GM10847 (cell line): ENCODE results near the gene PDGFA.

ENCODE experiments used
- POLR2A ChIP-seq: IDR thresholded peaks from 2 replicates; pipeline ENCODE4 v1.6.1; 2011; ENCODE audit not compliant: insufficient read length; ENCODE audit errors: extremely low read depth

Gene PDGFA

DNA sequence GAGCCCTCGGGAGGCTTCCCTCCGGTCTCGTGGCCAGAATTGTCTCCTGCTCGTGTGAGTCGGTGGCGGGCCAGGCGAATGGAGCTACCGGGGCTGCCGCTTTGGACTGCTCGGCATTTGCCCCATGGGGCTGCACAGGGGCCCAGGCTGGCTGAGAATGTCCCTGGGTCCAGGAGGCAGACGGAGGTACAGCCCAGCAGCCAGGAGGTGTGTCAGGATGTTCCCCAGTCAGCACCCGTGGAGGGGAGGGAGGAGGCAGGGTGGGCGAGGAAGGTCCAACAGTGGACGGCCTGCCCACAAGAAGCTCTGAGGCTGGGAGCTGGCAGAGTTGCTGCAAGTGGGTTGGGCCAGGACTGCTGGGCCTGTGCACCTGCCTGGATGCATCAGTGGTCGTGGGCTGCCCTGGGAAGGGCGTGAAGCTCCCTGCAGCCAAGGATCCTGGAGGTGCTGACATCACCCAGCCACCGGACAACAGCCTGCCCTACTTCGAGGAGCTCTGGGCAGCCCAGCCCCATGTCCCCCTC lies 46.4 kb downstream of the PDGFA start:
- TF ChIP-seq POLR2A: no peak

DNA sequence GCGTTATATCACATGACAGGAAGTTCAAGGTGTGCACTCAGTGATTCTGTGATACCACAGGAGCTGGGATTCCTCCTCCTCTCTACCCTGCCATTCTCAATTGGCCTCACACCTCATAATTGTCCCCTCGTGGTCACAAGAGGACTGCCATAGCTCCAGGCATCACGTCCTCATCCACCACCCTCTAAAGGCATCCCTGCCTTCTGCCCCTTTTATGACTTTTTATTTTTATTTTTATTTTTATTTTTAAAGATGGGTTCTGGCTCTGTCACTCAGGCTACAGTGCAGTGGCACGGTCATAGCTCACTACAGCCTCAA lies 47.0 kb downstream of the PDGFA start:
- no peak for TF ChIP-seq POLR2A

DNA sequence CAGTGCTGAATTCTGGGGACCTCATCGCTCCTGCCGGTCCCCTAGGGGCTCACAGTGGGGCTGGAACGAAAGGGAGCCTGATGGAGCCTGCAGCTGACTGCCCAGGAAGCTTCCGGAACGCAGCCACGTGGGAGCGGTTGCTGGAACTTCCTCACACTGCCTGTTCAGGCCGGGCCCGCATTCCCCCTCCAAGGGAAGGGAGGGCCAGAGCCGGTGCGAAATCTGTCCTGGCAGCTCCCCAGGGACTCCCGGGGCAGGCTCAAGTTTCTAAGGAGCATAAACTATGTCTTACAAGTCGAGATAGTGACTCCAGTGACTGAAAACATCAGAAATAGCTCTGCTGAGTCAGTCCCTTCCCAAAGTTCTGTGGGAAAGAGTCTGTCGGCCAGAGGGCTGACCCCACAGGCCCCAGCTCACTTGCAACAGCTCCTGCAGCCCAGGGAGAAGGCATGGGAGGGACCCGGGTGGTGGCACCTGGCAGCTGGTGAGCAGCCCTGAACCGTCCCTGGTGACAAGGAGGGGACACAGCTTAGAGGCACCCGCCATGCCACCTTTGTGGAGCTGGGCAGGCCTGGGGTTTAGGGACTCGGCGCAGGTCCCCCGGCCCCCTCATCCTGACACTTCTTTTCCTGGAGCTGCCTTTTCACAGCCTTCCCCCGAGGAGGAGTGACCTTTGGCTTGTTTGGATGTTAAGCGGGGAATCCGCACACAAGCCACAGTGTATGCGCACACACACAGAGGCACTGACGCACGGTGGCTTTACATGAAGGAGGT lies 47.6 kb downstream of the PDGFA start:
- no peak for TF ChIP-seq POLR2A

DNA sequence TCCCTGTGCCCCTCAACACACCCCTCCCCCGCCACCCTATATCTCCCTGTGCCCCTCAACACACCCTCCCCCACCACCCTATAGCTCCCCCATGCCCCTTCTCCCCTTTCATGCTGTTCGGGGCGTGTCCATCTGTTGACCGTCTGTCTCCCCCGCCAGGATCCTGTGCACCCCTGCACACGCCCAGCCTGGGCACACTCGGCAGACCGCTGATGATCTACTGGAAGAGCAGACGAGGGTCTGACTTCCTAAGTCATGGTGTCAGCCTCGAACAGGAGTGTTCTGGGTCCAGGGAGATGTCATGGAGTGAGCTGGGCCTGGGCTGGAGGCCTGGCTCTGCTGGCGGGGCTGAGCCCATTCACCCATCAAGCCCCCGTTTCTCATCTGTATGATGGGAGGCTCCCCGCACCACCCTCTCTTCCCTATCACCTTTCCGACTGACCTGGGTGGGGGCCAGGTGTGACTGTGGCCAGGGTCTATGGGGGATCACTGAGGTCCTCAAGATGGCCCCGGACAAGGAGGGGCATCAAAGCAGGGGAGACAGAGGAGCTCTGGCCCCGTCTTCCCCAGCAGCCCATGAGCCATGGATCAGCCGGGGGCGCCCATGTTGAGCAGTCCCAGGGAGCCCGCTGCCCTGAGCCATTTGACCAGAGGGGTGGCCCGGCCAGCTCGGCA lies 48.3 kb downstream of the PDGFA start:
- no peak for TF ChIP-seq POLR2A

DNA sequence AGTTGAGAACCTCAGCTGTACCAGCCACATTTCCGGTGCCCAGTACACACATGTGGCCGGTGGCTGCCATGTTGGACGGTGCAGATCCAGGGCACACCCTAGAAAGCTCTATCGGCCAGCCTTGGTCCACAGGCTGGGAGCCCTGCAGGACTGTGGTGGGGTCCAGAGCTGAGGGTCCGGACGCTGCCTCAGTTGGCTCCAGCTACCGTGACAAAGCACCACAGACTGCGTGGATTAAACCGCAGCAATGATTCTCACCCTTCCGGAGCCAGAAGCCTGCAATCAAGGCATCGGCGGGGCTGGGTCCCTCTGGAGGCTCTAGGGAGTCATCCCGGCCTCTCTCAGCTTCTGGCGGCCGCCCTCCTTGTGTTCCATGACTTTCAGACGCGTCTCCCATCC lies 50.1 kb downstream of the PDGFA start:
- TF ChIP-seq POLR2A: no peak

DNA sequence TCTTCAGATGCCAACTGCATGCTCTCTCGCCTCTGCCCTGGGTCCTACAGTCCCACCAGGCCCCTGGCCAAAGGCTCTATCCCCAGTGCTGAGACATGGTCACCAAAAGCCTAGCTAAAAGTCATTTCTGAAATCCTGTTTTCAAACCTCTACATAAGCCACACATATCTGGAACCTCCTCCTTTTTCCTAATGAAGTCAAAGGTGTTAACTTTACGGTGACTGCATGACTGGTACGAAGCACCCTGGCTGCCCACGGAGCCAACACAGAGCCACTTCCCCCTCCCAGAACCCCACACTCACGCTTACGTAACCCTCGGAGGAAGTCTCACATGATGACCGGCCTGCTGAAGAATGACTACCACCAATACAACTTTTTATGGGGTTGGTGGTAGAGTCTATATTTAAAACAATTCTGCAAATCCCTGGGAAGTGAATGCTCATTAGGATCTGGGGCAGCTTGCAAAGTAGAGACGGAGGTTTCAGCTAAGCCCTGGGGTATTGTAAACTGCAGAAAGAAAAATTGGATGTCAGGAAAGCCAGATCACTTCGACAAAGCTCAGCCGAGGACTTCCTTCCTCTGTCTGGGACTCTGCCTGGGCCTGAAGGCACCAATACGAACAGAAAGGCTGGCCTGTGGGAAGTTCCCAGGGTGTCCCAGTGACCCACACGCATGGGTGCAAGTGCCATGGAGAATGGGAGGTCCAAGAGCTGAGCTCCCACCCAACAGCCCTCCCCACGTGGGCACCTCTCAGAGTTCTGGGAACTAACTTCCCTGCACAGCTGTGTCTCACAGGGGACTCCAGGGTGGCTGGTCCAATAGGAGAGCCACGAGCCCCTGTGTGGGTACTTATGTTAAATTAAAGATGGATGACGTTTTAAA lies 50.7 kb downstream of the PDGFA start:
- TF ChIP-seq POLR2A: no peak

DNA sequence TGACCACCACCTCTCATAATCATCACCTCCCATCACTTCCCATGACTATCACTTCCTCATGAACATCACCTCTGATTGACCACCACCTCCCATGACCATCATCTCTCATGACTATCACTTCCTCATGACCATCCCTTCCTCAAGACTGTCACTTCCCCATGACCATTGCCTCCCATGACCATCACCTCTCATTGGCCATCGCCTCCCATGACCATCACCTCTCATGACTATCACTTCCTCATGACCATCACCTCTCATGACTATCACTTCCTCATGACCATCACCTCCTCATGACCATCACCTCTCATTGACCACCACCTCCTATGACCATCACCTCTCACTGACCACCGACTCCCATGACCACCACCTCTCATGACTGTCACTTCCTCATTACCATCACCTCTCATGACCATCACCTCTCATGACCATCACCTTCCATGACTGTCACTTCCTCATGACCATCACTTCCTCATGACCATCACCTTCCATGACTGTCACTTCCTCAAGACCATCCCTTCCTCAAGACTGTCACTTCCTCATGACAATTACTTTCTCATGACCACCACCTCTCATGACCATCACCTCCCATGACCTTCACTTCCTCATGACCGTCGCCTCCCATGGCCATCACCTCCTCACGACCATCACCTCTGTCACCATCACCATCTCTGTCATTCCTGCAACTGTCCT lies 51.6 kb downstream of the PDGFA start:
- TF ChIP-seq POLR2A: no peak

DNA sequence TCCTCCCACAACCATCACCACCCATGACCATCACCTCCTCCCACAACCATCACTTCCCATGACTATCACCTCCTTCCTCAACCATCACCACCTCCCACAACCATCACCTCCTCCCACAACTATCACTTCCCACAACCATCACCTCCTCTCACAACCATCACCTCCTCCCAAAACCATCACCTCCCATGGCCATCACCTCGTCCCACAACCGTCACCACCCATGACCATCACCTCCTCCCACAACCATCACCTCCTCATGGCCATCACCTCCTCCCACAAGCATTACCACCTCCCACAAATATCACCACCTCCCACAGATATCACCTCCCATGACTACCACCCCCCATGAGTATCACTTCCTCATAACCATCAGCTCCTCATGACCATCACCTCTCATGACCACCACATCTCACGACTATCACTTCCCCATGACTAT lies 52.2 kb downstream of the PDGFA start:
- no peak for TF ChIP-seq POLR2A

DNA sequence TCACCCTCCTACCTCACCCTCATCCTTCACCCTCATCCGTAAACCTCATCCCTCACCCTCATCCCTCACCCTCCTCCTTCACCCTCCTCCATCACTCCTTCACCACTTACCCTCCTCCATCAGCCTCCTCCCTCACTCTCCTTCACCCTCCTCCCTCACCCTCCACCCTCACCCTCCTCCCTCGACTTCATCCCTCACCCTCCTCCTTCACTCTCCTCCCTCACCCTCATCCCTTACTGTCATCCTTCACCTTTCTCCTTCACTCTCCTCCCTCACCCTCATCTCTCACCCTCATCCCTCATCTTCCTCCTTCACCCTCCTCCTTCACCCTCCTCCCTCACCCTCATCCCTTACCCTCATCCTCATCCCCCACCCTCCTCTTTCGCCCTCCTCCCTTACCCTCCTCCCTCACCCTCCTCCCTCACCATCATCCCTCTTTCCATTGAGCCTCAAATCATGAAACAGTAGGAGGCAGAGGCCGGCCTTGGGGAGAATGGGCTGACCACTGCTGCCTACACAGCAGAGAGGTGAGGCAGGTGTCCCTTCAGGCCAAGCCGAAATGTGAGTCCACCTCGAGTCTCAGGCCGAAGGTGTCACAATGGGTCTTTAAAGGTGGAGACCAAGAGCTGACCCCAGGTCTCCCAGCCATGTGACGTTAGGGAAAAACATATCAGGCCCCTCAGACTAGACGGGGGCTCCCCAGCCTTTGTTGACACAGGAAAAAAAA lies 53.0 kb downstream of the PDGFA start:
- no peak for TF ChIP-seq POLR2A

DNA sequence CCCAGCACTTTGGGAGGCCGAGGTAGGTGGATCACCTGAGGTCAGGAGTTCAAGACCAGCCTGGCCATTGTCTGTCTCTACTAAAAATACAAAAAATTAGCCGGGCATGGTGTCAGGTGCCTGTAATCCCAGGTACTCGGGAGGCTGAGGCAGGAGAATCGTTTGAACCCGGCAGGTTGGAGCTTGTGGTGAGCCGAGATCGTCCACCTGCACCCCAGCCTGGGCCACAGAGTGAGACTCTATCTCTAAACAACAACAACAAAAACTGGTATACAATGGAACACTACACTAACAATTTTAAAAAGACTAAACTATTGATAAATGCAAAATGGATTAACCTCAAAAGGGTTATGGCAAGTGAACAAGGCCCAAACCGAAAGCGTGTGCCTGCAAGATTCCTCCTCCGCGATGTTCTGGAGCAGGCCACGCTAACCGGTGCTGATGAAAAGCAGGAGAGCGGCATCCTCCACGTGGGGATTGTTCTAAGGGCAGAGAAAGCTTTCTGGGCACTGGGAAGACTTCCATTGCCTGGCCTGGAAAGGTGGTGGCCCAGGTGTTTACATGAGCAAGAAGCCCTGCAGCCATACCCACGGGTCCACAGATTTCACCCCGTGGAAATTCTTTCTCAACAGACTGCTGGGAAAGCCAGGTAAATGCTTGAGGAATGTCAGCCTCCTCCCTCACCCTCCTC lies 53.8 kb downstream of the PDGFA start:
- TF ChIP-seq POLR2A: no peak

DNA sequence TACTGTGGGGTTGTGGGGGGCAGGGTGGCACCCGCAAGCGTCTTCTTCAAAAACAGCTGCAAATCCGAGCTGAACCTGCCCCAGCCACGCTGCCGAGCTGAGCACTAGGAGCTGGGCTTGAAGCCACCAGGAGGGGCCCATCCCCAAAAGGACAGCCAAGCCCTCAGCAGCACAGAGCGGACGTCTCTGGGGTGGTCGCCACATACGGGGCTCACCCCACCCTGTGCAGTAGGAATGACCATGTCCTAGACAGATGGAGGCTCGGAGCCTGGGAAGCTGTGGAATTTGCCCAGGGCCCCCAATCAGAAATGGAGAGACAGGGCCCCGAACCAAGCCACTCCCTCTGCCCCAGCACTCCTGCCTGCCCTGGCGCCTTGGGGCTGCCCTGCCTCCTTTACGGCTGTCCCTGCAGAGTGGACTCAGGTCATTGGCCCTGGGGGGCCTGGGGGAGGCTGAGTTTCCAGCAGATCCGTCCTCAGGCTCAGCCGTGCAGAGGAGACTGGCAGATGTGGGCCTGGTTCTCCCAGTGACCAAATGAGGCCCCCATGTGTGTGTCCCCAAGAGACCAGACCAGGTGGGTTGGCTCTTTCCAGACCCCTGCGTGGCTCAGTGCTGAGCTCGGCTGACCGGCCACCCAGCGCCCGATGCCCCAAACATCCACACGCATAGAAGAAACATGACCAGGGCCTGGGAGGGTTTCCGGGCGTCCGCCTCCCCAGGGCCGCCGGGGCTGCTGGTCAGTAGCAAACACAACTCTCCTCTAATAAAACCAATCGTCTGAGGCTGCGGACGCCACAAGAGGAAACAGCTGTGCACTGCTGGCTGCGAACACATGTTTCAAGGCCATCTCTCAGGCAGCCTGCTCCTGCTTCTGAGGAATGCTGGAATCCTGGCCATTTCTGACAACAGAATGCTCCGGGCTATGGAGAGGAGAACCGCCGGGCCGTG lies 54.9 kb downstream of the PDGFA start:
- TF ChIP-seq POLR2A: no peak

DNA sequence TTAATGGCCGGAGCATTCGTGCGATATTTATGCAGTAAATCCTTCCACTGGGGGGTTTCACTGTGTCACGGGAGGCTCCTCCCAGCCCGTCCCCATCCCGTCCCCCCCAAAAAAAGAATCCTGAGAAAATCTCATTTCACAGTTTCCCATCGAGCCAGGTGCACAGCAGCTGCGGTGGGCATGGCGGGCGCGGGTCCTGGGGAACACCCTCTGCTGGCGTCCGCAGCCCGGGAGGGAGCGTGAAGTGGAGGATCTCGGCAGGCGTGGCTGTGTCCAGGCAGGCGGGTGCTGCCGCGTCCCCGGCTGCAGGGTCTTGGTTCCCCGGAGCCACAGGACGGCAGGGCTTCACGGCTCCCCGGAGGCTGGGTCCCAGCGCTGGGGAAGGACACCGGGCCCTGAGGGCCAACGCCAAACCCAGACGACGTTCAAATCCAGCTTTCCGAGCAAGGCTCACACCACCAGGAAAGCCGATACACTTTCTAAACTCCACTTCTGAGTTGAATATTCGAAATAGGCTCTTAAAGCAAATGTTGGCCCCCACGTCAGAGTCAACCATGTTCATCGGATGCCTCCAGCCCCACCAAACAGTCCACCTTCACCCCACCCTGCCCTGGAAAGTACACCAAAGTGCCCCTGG lies 55.7 kb downstream of the PDGFA start:
- TF ChIP-seq POLR2A: no peak
